CD8-positive, alpha-beta memory T cell (primary cell): ENCODE measurements around the gene RUVBL2. TPM values are rescaled to one million over a fixed set of nuclear protein-coding genes. Genes with fewer than 3 reads are reported as not detected.
"Not testable (repeated sequence)": the region's sequence is repeated elsewhere in the genome, so short reads cannot be mapped to it uniquely, and the experiment has no call there.

Source experiments
- CTCF ChIA-PET: fragments of 350-600 bp; sonication (Branson Sonifier 250); formaldehyde crosslinking; loops from one replicate; lab custom pipeline; 2021; ENCODE audit warnings: antibody characterized with exemption; lab: Charles Lee
- POLR2A ChIA-PET: fragments of 350-600 bp; sonication (Branson Sonifier 250); formaldehyde crosslinking; loops from one replicate; lab custom pipeline; 2021; ENCODE audit warnings: antibody characterized with exemption; lab: Charles Lee
- DNase-seq, 5 donors: peaks; one replicate each; pipeline versions ENCODE4 v3.0.0 to v3.0.0-alpha.2; 2020 to 2022; ENCODE audit warnings: mixed read lengths in 1 of 5
- H3K27ac ChIP-seq: one replicate; pipeline ENCODE4 v1.7.0; 2013; ENCODE audit warnings: low read depth, mild to moderate bottlenecking, low read length, moderate library complexity
- H3K27me3 ChIP-seq: 2 replicates; pipeline ENCODE4 v1.7.0; 2013; ENCODE audit warnings: low read length, mild to moderate bottlenecking; ENCODE audit not compliant: insufficient read depth, poor library complexity, severe bottlenecking
- H3K36me3 ChIP-seq: 2 replicates; pipeline ENCODE4 v1.7.0; 2013; ENCODE audit warnings: mild to moderate bottlenecking, low read length, moderate library complexity; ENCODE audit not compliant: insufficient read depth
- H3K4me1 ChIP-seq: 2 replicates; pipeline ENCODE4 v1.7.0; 2013; ENCODE audit warnings: mild to moderate bottlenecking, low read length, moderate library complexity; ENCODE audit not compliant: insufficient read depth
- H3K4me3 ChIP-seq: 2 replicates; pipeline ENCODE4 v1.7.0; 2013; ENCODE audit warnings: mild to moderate bottlenecking, low read length
- H3K9me3 ChIP-seq: 2 replicates; pipeline ENCODE4 v1.7.0; 2013; ENCODE audit warnings: mild to moderate bottlenecking, low read length
- H3K27ac Mint-ChIP-seq, 8 donors: one replicate each; pipeline ENCODE4 v1.8.0; 2020 to 2021; ENCODE audit warnings: mixed read lengths in 8 of 8, mild to moderate bottlenecking in 6 of 8, inconsistent platforms in 3 of 8, moderate library complexity in 3 of 8
- H3K27me3 Mint-ChIP-seq, 2 donors: one replicate each; pipeline ENCODE4 v1.8.0; 2020 to 2021; ENCODE audit warnings: mixed read lengths in 2 of 2, mild to moderate bottlenecking in 1 of 2, moderate library complexity in 1 of 2
- H3K36me3 Mint-ChIP-seq, 3 donors: one replicate each; pipeline ENCODE4 v1.8.0; 2020 to 2021; ENCODE audit warnings: mixed read lengths in 3 of 3, inconsistent platforms in 1 of 3, mild to moderate bottlenecking in 1 of 3
- H3K4me1 Mint-ChIP-seq, 3 donors: one replicate each; pipeline ENCODE4 v1.8.0; 2020 to 2021; ENCODE audit warnings: mixed read lengths in 3 of 3, inconsistent platforms in 1 of 3, mild to moderate bottlenecking in 1 of 3
- H3K4me3 Mint-ChIP-seq, 7 donors: one replicate each; pipeline ENCODE4 v1.8.0; 2020 to 2021; ENCODE audit warnings: mixed read lengths in 7 of 7, mild to moderate bottlenecking in 6 of 7, moderate library complexity in 4 of 7, inconsistent platforms in 2 of 7
- H3K9me3 Mint-ChIP-seq, 5 donors: one replicate each; pipeline ENCODE4 v1.8.0; 2020 to 2022; ENCODE audit warnings: mixed read lengths in 5 of 5, mild to moderate bottlenecking in 3 of 5, moderate library complexity in 2 of 5, inconsistent platforms in 1 of 5
- polyA plus RNA-seq: library from polyadenylated mRNA; unstranded; fragments of 300-500 nt; fragmentation: Illumina TruSeq; gene quantifications from one replicate; pipeline ENCODE4 v1.2.3, GENCODE V29; 2021
- total RNA-seq, 2 experiments: library from RNA; stranded (reverse); gene quantifications; one replicate each; pipeline ENCODE4 v1.2.3, GENCODE V29; 2021

Gene RUVBL2
- total and polyA plus RNA-seq, 3 experiments from 2014 or later, result 67.9 to 159 (median 147) TPM

DNA sequence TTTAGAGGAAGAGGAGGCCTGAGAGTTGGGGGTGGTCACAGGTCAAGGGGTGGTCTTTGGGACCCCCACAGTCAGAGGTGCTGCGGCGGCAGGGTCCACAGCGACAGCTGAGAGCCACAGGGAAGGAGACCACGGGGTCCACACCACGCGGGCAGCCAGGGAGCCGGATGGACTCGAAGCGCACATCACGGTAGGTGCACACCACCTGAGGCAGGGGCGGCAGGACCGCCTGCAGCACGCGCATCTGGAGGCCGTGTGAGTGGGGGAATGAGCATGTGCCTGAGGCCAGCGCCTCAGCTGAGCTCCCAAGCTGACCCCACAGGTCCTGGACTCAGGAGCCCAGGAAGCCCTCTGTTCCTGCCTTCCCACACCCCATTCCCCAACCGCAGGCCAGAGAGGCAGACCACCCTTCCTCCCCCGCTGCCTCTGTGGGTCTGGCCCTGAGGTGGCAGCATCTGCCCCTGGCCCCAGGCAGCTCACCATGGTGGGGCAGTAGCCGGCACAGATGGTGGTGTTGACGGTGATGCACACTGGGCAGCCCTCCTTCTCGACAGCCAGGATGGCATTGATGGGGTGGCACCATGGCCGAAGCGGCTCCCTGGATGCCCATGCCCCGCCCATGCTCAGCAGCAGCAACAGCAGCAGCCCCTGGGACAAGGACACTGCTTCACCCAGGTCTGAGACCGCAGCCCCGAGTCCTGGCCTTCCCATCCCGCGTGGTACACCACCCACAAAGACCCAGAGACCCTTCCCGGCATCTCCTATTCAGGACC is 22.6 kb downstream of the RUVBL2 start:
- POLR2A ChIA-PET, result no interaction called here
- DNase-seq, result no peak
- H3K27me3 Mint-ChIP-seq, result no peaks in the 10 kb centered on the region
- no peaks in the 10 kb centered on the region for H3K36me3 ChIP-seq
- H3K36me3 Mint-ChIP-seq, result peaks cover 0 to 28% (median 0%) of the 10 kb centered on the region in 3 donors
- H3K4me1 ChIP-seq, result peaks cover 6% of the 10 kb centered on the region
- no peaks in the 10 kb centered on the region for H3K27me3 ChIP-seq
- H3K27ac Mint-ChIP-seq, result peak overlapping the region in 1 of 8 donors; percentile 78
- H3K9me3 Mint-ChIP-seq, result no peaks in the 10 kb centered on the region
- H3K4me3 Mint-ChIP-seq, result peak overlapping the region in 3 of 7 donors; percentile 9 to 32 (median 28)
- H3K4me1 Mint-ChIP-seq, result peaks cover 18 to 39% (median 22%) of the 10 kb centered on the region in 3 donors
- H3K9me3 ChIP-seq, result no peaks in the 10 kb centered on the region
- CTCF ChIA-PET, result interaction anchor here (1.2 kb wide), 1 partner anchor 23 kb away, joined by 3 read pairs; the partner anchor contains the start of genes GYS1 and RUVBL2
- no peak overlapping the region for H3K4me3 ChIP-seq
- no peak overlapping the region for H3K27ac ChIP-seq

DNA sequence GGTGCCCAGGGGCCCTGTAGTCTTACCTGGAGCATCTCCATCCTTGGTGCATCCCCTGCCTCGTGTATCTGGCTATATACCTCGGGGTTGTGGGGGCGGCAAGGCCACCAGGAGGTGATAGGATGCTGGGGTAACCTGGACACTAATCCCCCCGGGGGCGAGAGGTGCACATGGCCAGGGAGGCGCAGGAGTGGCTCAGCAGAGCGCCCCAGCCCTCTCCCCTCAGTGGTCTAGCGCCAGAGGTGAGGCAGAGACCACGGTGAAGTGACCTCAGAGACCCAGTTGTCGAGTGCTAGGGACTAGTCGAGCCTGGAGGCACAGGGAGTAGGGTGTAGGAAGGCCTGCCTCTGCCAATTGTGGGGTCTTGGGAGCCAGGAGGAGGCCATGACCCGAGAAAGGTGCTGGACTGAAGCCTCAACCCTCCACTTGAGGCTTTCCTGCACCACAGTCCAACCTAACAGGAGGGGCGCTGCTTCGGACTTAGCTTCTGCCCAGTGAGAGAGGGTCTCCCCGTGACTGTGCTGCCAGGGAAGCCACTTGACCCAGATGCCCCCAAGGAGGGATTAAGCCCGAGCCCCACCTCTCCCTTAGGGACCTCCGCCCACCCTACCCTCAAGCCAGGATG is 23.5 kb downstream of the RUVBL2 start, which contains the start of gene LHB:
Gene LHB, minus strand, starts transcription at position 51 of the 625 bp plus-strand sequence. Its CDS starts 10 bp downstream, at position 41.
- CTCF ChIA-PET, result interaction anchor here (0.8 to 3.4 kb wide), 6 partner anchors 8 to 51 kb away, joined by 3 to 25 read pairs (median 6); partner anchors contain the start of genes FTL, GYS1 and RUVBL2
- POLR2A ChIA-PET, result interaction anchor here (0.5 to 1.2 kb wide), 3 partner anchors 25 to 750 kb away, joined by 3 read pairs; partner anchors contain the start of gene AP2A1
- Mint-ChIP-seq H3K4me3 (peak within 1 kb of the TSS; percentile 77 to 94 (median 89)), H3K4me1 (peaks cover 21 to 42% (median 23%) of the 10 kb centered on the region in 3 donors), H3K27me3 (no peaks in the 10 kb centered on the region), H3K27ac (peak within 1 kb of the TSS; percentile 17 to 92 (median 66)), H3K9me3 (no peaks in the 10 kb centered on the region), H3K36me3 (peaks cover 0 to 20% (median 0%) of the 10 kb centered on the region in 3 donors)
- Histone ChIP-seq H3K27me3 (no peaks in the 10 kb centered on the region), H3K4me1 (peaks cover 6% of the 10 kb centered on the region), H3K27ac (no peak within 1 kb of the TSS), H3K9me3 (no peaks in the 10 kb centered on the region), H3K4me3 (peak within 1 kb of the TSS; percentile 61), H3K36me3 (no peaks in the 10 kb centered on the region)
- no peak for DNase-seq

DNA sequence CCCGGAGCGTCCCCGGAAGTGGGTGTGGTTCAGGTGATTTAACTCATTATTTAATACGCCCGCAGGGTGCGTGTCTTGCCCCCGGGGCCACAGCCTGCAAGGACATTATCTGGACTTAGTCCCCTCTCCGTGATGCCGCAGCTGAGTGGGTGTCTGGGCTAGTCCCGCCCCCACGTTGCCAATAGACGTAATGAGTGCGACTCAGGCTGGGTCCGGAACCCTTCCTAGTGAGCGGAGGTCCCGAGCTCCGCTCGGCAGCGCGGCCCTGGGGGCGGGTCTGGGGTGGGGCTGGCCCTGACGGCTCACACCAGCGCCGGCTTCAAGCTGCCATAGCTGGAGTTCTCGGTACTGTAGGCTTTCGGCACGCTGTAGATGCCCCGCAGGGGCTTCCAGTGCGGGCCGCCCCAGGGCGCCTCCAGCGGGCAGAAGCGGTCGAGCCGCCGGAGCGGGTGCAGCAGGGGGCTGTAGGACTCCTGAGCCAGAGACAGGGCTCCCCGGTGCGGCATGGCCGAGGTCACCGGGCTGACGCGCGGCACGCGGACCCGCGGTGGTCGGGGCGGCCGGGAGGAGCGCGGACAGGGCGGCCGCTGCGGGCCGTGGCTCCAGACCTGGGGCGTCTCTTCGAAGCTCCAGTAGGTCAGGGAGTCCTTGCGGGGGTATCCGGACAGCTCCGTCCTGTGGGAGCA is 24.1 kb downstream of the RUVBL2 start:
- Histone ChIP-seq H3K27ac (no peak overlapping the region), H3K4me1 (peaks cover 6% of the 10 kb centered on the region), H3K27me3 (no peaks in the 10 kb centered on the region), H3K36me3 (no peaks in the 10 kb centered on the region), H3K4me3 (peak overlapping the region; percentile 61), H3K9me3 (no peaks in the 10 kb centered on the region)
- ChIA-PET CTCF (interaction anchor here (0.8 to 3.4 kb wide), 7 partner anchors 9 to 52 kb away, joined by 3 to 25 read pairs (median 10); partner anchors contain the start of genes FTL, GYS1 and RUVBL2), POLR2A (interaction anchor here (0.5 to 1.6 kb wide), 4 partner anchors 24 to 749 kb away, joined by 3 to 10 read pairs (median 3); partner anchors contain the start of genes AP2A1, GYS1 and RUVBL2)
- Mint-ChIP-seq H3K9me3 (no peaks in the 10 kb centered on the region), H3K4me1 (peaks cover 21 to 42% (median 23%) of the 10 kb centered on the region in 3 donors), H3K27me3 (no peaks in the 10 kb centered on the region), H3K36me3 (peaks cover 0 to 16% (median 0%) of the 10 kb centered on the region in 3 donors), H3K4me3 (peak overlapping the region; percentile 77 to 94 (median 89)), H3K27ac (peak overlapping the region in 7 of 8 donors; percentile 17 to 92 (median 68))
- DNase-seq, result peak; percentile 54 to 80 (median 65)

DNA sequence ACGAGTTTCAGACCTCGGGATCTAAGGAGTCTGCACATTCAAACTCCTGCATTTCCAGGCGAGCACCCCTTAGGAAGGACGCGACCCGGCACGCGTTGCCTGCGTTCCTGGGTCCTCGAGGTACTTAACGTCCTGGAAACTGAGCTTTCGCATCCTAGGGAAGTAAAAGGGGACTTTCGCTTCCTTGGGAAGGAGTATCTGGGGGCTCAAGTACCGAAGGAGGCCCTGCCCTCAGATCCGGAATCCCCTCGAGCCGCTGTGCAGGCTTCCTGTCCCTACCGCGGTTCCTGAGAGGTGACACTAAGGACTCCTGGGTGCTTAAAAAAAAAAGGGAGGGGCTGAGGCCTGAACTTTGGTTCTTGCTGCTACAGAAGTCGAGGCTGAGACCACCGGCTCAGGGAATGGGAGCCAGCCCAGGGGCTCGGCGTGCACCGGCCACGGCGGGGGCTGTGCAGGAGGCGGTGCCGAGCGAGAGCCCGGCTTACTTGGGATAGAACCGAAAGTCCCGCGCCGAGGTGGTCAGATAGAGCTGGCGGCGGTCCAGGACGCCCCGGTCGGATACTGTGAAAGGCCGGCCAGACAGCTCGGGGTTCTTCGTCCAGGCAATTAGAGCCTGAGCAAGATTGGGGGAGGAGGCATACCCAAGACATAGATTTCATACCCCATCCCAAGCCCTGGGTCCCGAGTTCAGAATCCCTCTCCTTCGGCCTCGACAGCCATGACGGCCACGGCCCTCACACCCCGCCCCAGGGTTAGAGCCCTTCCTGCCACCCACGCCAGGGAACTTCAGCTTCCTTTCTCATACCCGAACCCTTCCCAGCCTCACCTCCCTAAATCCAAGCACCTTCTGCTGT is 24.9 kb downstream of the RUVBL2 start:
- peak overlapping the region in 6 of 8 donors; percentile 40 to 93 (median 84) for H3K27ac Mint-ChIP-seq
- H3K4me1 ChIP-seq, result not testable (repeated sequence)

DNA sequence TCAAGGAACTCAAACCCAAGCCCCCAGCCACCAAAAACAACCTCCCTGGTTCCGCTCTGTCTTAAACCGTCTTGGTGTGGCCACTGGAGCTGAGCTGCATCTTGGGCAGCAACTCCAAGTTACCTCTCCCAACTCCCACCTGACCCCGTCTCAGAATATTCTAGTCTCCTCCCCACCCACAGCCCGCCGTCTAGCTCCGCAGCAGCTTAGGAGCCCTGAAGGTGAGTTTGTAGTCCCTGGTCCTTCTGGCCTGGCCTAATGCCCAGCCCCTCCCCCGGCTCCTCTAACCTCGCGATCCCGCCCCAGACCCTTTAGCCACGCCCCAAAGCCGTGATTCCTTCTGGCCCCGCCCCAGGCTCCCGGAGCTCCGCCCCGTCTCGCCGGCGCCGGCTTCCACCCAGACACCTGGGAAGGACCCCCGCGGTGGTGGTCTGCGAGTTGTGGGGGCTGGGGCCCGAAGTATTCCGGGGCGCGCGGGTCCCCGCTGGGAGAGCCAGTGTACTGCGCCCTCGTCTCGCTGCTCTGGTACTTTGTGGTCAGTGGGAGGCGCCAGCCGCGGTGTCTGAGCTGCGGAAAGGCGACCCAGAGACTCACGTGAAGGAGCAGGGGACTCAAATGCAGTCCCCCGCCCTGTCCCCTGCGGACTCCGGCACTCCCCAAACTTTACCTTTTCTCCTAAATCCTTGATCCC is 25.7 kb downstream of the RUVBL2 start:
- peak overlapping the region; percentile 61 for H3K4me3 ChIP-seq
- Mint-ChIP-seq H3K4me1 (peaks cover 21 to 42% (median 23%) of the 10 kb centered on the region in 3 donors), H3K9me3 (no peaks in the 10 kb centered on the region), H3K27me3 (no peaks in the 10 kb centered on the region), H3K36me3 (peaks cover 0 to 7% (median 0%) of the 10 kb centered on the region in 3 donors), H3K27ac (peak overlapping the region in 6 of 8 donors; percentile 40 to 93 (median 84)), H3K4me3 (peak overlapping the region; percentile 77 to 94 (median 89))
- peak; percentile 47 to 74 (median 61) for DNase-seq
- no peaks in the 10 kb centered on the region for H3K27me3 ChIP-seq
- H3K9me3 ChIP-seq, result no peaks in the 10 kb centered on the region
- CTCF ChIA-PET, result interaction anchor here (0.7 to 3.4 kb wide), 5 partner anchors 20 to 87 kb away, joined by 3 to 25 read pairs (median 10); partner anchors contain the start of genes GYS1 and RUVBL2
- POLR2A ChIA-PET, result interaction anchor here (0.8 to 1.6 kb wide), 2 partner anchors 26 kb away, joined by 4 to 10 read pairs; partner anchors contain the start of genes GYS1 and RUVBL2
- H3K4me1 ChIP-seq, result peaks cover 6% of the 10 kb centered on the region
- H3K27ac ChIP-seq, result no peak overlapping the region
- no peaks in the 10 kb centered on the region for H3K36me3 ChIP-seq

More for the DNA sequence above, 24.9 kb downstream of the RUVBL2 start:
- ChIA-PET CTCF (interaction anchor here (0.7 to 3.4 kb wide), 8 partner anchors 10 to 88 kb away, joined by 3 to 25 read pairs (median 6); partner anchors contain the start of genes FTL, GYS1 and RUVBL2), POLR2A (interaction anchor here (1.2 to 1.6 kb wide), 2 partner anchors 25 to 452 kb away, joined by 3 to 10 read pairs; partner anchors contain the start of genes GYS1 and RUVBL2)
- not testable (repeated sequence) for H3K9me3 Mint-ChIP-seq, H3K27ac ChIP-seq, H3K27me3 Mint-ChIP-seq, H3K27me3 ChIP-seq, H3K36me3 ChIP-seq, H3K9me3 ChIP-seq
- Mint-ChIP-seq H3K36me3 (peaks cover 0 to 14% (median 0%) of the 10 kb centered on the region in 3 donors), H3K4me3 (peak overlapping the region; percentile 77 to 94 (median 89)), H3K4me1 (peaks cover 21 to 42% (median 23%) of the 10 kb centered on the region in 3 donors)
- peak overlapping the region; percentile 61 for H3K4me3 ChIP-seq
- peak in 3 of 5 donors; percentile 16 to 36 (median 29) for DNase-seq

DNA sequence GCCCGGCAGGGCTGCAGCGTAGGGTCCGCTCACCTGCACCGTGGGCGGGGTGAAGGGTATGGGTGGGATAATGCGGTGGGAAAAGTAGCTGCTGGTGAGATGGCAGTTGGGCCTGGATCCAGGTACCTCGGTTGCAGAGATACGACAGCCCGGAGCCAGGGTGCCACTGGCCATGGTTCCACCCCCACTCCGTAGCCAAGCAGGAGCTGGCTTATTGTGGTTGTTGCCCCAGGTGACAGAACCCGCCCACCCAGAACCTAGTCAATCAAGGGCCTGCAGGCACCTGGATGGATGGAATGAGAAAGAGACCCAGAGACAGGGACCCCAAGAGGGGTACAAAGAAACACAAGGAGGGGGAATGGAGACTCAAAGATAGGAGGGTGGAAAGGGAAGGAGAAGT is 26.7 kb downstream of the RUVBL2 start:
- Histone ChIP-seq H3K36me3 (no peaks in the 10 kb centered on the region), H3K4me3 (no peak overlapping the region), H3K27ac (no peak overlapping the region), H3K9me3 (no peaks in the 10 kb centered on the region), H3K4me1 (peaks cover 6% of the 10 kb centered on the region), H3K27me3 (no peaks in the 10 kb centered on the region)
- ChIA-PET CTCF (no interaction called here), POLR2A (interaction anchor here (0.8 kb wide), 1 partner anchor 27 kb away, joined by 4 read pairs; the partner anchor contains the start of genes GYS1 and RUVBL2)
- no peaks in the 10 kb centered on the region for H3K9me3 Mint-ChIP-seq
- no peak for DNase-seq
- H3K4me3 Mint-ChIP-seq, result peak overlapping the region in 5 of 7 donors; percentile 46 to 90 (median 57)
- H3K27ac Mint-ChIP-seq, result peak overlapping the region in 2 of 8 donors; percentile 40 to 68
- H3K27me3 Mint-ChIP-seq, result peaks cover 0 to 3% of the 10 kb centered on the region in 2 donors
- peaks cover 0 to 3% (median 0%) of the 10 kb centered on the region in 3 donors for H3K36me3 Mint-ChIP-seq
- peaks cover 21 to 42% (median 23%) of the 10 kb centered on the region in 3 donors for H3K4me1 Mint-ChIP-seq
